TTC549 (cell line): ENCODE results near the gene BTAF1.
"Not testable (repeated sequence)": the region's sequence is repeated elsewhere in the genome, so short reads cannot be mapped to it uniquely, and the experiment has no call there.

ENCODE experiments used
- FAIRE-seq: peaks from 2 replicates; lab custom pipeline; 2012; peaks lifted over from hg19 to GRCh38; lab: Jason Lieb, UNC

BTAF1 gene

GRCh38 chr10:91978585-91978984 is 55.0 kb downstream of the BTAF1 start:
- no peak for FAIRE-seq

DNA sequence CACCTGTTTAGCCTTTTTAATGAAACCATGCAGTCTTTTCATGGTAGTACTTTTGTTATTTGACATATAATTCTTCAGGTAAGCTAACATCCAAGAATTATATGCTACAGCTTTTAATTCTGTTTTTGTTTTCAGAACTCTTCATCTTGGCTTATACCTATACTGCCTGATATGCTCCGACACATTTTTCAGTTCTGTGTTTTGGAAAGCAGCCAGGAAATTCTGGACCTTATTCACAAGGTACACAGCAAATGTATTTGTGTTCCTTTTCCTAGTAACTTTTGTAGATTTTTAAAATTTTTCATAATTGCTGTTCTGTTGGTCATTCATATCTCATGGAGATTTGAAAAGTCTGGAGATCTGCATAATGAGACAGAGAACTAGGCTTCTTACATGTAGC is 56.7 kb downstream of the BTAF1 start:
- no peak for FAIRE-seq

DNA sequence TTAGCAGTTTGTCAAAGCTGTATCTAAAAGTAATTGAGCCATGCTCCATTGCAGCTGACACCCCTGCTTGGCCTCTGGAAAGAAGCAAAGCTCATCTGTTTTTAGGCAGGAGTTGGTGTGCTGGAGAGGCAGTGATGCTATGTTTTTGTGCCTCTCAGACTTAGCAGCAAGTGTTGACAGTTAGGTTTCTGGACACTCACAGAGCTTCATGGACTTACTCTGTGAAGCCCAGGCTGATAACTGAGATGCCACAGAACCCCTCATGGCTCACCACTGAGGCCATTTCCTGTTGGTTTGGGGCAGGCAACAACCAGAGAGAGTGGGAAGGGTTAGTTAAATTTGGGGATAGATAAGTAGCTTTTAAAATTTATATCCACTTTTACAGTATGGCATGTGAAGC is 59.8 kb downstream of the BTAF1 start:
- FAIRE-seq, result no peak

DNA sequence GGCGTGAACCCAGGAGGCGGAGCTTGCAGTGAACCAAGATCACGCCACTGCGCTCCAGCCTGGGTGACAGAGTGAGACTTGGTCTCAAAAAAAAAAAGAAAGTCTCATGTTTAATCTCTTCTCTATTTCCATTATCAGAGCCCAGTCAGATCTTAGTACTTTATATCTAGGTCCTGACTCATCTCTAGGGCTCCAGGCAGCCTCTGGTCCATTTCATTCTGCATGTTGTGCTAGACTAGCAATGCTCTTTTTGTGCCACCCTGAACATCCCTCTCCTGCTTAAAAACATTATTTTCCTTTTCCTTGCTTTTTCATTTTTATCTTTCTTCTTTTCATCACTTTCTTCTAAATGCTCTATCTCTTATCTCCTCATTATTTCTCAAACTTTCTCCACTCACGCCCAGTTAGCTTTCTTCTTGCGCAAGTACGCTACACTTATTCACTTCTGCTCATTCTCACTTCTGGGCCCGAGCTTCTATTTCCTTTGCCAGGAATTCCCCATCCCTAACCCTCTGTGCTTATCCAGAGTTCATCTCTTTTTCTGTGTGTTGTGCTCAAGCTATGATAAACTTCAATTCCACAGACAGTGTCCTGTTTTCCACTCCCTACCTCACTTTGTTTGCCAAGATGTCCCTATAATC is 63.9 kb downstream of the BTAF1 start:
- no peak for FAIRE-seq

- no peak for FAIRE-seq
These were observed 68.5 kb downstream of the BTAF1 start for GRCh38 chr10:91992031-91992430.

DNA sequence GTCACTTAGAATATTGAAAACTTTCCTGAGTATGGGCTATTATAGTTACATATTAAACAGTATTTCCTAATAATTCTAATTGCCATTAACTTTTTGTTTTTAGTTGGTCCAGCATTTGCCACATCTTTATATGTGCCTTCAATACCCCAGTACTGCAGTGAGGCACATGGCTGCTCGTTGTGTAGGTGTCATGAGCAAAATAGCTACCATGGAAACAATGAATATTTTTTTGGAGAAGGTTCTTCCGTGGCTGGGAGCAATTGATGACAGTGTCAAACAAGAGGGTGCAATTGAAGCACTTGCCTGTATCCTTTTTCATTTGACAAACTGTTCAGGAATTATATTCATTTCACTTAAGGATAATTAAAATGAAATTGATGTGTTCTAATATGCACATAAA is 72.7 kb downstream of the BTAF1 start:
- FAIRE-seq, result no peak

DNA sequence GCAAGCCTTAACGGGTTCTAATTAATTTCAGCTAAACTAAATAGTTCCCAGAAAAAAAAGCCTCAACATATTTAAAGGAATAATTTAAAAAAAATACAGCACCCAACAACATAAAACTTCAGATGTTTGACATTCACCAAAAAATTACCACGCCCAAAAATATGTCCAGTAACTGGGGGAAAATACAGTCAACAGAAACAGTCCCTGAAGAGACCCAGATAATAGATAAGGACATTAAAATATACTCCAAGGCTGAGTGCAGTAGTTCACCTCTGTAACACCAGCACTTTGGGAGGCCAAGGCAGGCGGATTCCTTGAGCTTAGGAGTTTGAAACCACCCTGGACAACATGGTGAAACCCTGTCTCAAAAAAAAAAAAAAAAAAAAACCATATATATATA is 78.0 kb downstream of the BTAF1 start:
- FAIRE-seq, result no peak

DNA sequence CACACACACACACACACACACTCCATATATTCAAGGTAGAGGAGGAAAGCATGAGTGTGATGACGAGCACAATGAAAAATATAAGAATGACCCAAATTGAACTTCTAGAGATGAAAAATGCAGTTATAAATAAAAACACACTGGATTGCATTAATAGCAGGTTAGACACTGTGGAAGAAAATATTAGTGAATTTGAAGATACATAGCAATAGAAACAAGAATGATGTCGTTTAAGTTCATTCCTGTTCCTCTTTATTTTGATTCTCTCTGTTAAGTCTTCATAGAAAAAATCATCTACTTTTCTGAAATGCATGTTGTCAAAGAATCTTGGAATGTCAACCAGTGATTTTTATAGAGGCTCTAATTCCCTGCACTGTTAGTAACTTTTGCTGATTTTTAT is 78.4 kb downstream of the BTAF1 start:
- no peak for FAIRE-seq

- no peak for FAIRE-seq
These were observed 79.7 kb downstream of the BTAF1 start for GRCh38 chr10:92003258-92003657.

DNA sequence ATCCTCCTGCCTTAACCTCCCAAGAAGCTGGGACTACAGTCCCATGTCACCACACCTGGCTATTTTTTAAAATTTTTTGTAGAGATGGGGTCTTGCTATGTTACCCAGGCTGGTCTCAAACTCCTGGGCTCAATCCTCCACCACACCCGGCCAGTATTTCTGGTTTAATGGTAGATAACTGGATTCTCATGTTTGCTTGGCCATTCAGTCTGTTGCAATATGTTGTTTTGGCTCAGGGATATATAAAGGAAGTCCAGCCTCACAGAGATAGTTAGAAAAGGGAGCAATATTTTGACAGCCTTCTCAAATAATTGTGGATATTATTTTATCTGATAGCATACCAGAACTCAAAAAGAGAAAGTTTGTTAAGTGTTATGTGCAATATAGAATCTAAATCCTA is 82.4 kb downstream of the BTAF1 start:
- FAIRE-seq, result no peak

DNA sequence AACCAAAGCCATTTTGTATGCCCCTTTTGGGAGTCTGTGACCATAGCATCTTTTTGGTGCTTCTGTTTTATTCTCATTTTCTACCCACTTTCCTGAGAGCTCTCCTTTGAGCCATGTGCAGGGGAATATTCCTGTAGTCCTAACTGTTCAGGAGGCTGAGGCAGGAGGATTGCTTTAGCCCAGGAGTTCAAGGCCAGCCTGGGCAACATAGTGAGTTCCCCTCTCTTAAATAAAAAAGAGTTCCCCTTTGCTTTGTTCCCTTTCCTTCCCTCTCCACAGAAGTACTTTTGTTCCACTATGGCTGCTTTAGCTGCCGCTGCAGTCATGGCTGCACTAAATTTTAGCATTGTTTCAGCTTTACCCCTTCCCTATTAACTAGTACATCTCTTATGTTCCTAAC is 85.9 kb downstream of the BTAF1 start:
- no peak for FAIRE-seq

GRCh38 chr10:92010047-92010735 is 86.6 kb downstream of the BTAF1 start:
- no peak for FAIRE-seq

DNA sequence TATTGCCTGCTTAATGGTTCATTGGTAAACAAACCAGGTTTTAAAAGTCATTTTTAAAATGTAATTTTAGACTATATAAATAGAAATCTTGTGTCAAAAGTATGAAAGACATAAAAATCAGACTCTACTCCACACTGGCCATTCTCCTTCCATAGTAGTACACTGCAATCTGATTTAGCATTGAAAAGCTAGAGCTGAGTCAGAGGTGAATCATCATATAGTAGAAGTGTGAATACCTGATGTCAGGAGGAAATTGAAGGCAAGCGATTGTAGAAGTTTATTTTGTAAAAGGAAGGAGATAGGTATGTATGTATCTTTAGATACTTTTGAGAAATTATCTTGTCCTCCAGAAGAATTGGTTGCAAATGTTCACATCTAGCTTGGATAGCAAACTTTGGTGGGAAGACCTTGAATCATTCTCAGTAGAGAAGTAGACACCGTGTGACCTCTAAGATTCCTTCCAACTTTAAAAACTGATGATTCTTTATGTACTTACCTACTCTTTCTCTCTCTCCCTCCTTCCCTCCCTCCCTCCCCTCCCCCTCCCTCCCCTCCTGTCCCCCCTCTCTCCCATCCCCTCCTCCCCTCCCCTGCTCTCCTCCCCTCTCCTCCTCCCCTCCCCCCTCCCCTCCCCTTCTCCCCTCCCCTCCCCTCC is 88.1 kb downstream of the BTAF1 start:
- FAIRE-seq, result peak; percentile 13

- FAIRE-seq, result no peak
These were observed 91.0 kb downstream of the BTAF1 start for GRCh38 chr10:92014620-92015019.

GRCh38 chr10:92024700-92025099 is 101.1 kb downstream of the BTAF1 start:
- no peak for FAIRE-seq

DNA sequence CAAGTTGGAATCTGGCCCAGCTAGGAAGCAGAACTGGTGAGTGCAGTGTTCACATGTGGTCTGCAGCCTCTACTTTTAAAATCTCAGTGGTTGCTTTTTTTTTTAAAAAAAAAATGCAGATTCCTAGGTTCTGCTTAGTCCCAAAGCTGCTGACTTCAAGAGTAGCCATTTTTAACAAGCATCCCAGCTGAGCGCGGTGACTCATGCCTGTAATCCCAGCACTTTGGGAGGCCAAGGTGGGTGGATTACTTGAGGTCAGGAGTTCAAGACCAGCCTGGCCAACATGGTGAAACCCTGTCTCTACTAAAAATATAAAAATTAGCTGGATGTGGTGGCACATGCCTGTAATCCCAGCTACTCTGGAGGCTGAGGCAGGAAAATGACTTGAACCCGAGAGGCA is 101.8 kb downstream of the BTAF1 start:
- not testable (repeated sequence) for FAIRE-seq

GRCh38 chr10:92027141-92027540 is 103.6 kb downstream of the BTAF1 start:
- no peak for FAIRE-seq

DNA sequence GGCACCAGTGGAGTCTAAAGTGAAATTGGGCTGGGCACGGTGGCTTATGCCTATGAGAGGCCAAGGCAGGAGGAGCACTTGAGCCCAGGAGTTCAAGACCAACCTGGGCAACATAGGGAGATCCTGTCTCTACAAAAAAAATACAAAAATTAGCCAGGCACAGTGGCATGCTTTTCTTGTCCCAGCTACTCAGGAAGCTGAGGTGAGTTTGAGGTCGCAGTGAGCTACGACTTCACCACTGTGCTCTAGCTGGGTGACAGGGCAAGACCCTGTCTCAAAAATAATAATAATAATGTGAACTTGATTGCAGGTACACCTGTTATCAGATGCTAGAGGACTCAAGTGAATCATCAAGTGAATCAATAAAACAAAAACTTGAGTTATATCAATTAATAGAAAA is 108.0 kb downstream of the BTAF1 start:
- FAIRE-seq, result no peak

DNA sequence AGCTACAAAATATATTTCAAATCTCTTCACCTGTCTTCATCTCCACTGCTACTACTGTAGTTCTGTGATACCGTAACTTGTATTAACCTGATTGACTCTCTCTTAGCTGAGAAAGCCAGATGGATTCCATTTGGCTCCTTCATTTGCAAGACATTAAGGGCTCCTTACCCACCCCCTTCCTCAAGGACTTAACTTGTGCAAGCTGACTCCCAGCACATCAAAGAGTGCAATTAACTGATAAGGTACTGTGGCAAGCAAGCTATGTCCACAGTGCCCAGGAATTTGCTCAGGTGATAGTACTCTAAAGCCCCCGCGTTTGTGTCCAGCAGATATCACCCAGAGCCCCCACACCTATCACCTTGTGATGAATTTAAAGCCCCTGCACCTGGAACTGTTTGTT is 109.5 kb downstream of the BTAF1 start:
- not testable (repeated sequence) for FAIRE-seq

DNA sequence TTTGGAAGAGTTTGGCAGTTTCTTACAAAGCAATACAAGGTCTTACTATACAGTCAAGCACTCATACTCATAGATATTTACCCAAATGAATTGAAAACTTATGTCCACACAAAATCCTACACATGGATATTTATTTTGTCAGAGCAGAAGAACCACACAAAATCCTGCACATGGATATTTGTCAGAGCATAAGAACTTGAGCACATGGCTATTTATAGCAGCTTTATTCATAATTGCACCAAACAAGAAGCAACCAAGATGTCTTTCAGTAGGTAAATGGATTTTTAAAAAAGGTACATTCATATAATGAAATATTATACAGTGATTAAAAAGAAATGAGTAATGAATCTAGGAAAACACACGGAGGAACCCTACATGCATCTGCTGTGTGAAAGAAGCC is 115.4 kb downstream of the BTAF1 start:
- no peak for FAIRE-seq

DNA sequence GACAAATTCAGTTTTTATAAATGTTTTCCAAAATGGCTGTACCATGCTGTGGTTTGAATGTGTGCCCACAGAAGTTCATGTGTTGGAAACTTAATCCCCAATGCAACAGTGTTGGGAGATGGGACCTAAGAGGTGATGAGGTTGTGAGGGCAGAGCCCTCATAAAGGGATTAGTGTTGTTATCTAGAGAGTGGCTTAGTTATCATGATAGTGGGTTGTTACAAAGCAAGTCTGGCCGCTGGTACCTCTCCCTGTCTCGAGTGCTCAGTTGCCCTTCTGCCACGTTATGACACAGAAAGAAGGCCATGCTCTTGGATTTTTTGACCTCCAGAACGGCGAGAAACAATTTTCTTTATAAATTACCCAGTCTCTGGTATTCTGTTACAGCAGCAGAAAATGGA is 119.0 kb downstream of the BTAF1 start:
- FAIRE-seq, result no peak

DNA sequence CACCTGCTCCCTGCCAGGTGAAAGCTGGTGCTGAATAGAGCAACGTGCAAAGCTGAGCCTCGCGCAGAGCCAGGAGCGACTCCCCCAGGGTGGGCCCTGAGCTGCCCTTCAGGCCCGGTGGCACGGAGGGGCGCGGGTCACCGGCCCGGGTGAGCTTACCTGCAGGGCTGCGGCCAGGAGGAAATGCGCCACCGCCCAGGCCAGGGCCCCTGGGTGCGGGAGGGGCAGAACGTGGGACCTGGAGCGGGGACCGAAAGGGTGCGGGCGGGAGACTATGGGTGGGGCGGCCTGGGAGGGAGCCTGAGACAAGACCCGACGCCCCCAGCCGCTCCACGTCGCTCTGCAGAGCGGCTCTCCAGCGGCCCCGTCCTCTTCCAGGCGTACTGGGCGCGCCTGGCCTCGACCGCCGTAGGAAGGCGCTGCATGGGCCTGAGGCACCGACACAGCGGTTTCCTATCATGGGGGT is 122.1 kb downstream of the BTAF1 start:
- no peak for FAIRE-seq

- no peak for FAIRE-seq
These were observed 123.6 kb downstream of the BTAF1 start for GRCh38 chr10:92047215-92047614.

- no peak for FAIRE-seq
These were observed 128.5 kb downstream of the BTAF1 start for GRCh38 chr10:92052088-92052487.
